Stromal cell of bone marrow (primary cell): Measurements from ENCODE around the gene CEP131.
A peak's percentile ranks its signal among the peaks of the same experiment; 100 is the strongest.

Source experiments
- DNase-seq: peaks from one replicate; pipeline ENCODE4 v3.0.0-alpha.2; 2012; ENCODE audit warnings: low read depth

The CEP131 gene

GRCh38 chr17:81222906-81223761 lies at the start of gene CEP131:
TSS of gene CEP131 (minus strand) at chr17:81222965. CDS start at chr17:81220056, 2,909 bp downstream.
- peak; percentile 96 for DNase-seq

- DNase-seq: no peak
Observed at GRCh38 chr17:81271226-81271625, 48.5 kb upstream of the CEP131 start.

DNA sequence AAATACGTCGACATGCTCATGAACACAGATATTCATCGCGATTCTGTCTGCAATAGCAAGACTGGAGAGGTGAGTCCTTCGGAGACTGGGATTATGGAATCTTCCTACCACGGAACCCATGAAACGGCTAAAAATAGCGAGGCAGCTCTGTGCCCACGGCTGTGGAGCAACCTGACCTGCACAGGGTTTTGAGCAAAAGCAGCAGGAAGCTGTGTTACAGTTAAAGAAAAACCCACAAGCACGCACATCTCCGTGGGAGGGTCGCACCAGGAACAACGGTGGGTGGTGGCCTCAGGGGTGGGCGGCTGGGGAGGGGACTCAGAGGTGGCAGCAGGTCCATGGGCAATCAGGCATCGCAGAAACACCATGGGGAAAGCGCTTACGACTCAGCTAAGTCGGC lies 47.5 kb upstream of the CEP131 start:
- DNase-seq: no peak

DNA sequence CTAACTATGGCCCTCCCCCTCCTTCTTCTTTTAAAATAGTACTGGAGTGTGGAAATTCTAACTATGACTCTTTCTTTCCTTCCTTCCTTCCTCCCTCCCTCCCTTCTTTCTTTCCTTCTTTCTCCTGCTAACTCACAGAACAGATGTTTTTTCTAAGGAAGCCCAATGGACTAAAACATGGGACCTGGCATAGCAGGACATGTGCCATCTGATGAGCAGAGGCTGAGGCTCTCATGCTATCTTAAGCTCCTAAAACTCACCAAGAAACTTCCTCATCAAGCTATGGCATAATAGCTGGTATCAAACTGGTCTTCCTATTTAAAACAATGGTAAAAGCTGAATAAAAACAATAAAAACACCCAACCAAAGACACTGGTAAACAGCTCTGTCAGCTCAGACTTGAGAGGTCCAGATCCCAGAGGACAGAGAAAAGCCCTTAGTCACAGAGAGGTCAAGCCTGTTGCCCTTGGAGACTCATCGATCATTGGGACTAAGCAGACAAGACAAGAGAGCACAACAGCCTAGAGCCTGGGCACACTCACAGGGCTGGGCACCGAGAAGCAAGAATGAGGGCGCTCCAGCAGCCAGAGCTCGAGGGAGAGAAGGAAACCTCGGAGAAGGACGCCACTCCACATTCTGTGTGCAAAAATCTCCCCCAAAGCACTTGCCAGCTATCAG lies 44.8 kb upstream of the CEP131 start:
- no peak for DNase-seq

GRCh38 chr17:81265576-81265975 lies 42.8 kb upstream of the CEP131 start:
- no peak for DNase-seq

GRCh38 chr17:81264640-81265039 lies 41.9 kb upstream of the CEP131 start:
- DNase-seq: no peak

DNA sequence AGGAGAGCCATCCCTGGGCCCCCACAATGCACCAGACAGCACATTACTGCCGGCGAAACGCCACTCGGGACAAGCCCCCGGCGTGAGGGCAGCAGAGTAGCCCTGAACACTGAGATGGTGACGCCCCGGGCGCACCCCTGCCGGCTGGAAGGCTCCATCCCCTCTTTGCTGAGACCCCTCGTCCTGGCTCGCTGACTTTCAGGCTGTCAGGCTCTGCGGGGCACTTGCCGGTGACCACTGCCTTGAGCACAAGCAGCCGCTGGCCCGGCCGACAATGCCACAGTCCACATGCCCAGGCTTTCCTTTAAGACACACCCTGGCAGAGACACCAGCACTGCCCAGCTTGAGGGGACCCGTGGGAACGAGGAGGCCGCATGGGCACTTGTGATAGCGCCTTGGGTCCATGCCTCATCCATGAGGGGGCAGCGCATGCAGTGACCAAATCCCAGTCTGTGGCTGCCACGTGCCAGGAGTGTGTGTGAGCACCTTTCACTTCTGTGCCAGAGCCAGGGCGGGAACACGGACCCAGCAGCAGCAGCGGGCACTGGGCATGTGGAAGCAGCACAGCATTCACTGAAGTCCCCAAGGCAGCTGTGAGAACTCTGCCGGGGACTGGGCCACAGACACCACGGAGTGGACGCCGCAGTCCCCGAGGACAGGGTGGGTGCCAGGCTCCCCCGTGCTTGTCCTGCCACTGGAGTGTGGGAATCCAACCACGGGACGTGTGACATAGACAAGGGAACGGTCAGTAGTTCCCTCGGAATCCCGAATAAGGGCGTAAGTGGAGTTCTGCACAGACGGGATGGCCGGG lies 40.8 kb upstream of the CEP131 start:
- no peak for DNase-seq

- no peak for DNase-seq
Observed at GRCh38 chr17:81261582-81262336, 39.0 kb upstream of the CEP131 start.

- DNase-seq: no peak
Observed at GRCh38 chr17:81261096-81261495, 38.3 kb upstream of the CEP131 start.

GRCh38 chr17:81260641-81261040 lies 37.9 kb upstream of the CEP131 start:
- DNase-seq: no peak

- no peak for DNase-seq
Observed at GRCh38 chr17:81260171-81260570, 37.4 kb upstream of the CEP131 start.

- DNase-seq: no peak
Observed at GRCh38 chr17:81259058-81259605, 36.4 kb upstream of the CEP131 start.

GRCh38 chr17:81258292-81258691 lies 35.5 kb upstream of the CEP131 start:
- DNase-seq: no peak

DNA sequence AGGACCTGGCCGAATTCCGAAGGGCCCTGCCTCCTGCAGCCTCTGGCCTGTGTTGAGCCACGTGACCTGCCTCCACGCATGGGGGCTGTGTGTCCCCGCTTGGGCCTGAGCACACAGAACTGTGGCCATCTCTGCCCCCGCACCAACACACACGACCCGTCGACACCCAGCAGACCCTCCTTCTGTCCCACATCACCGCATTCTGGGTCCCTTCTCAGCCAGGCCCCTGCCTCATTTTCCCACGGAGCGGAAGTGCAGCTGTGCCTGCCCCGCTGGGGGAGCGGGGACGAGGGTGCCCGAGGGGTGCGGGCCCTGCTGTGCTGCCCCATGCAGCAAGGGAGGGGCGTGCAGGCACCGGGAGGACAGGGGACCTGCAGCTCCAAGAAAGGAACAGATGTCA lies 34.8 kb upstream of the CEP131 start:
- no peak for DNase-seq

DNA sequence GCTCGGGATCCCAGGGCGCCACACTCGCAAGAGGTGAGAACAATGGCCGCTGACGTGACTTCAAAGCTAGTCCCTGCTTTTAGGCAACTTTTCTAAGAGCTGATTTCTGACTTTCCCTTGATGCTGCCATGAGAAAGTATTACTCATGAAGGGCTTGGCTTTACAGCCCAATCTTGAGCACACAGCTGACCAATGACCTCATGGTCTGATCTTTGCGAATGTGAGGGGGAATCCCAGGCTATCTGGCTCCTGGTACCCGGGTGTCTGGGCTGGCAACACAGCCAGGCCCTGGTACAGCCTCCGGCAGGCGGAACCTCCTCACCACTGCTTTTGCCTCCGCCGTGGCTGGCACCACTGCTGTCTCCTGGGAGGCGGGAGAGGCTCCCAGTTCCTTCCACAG lies 33.9 kb upstream of the CEP131 start:
- peak; percentile 67 for DNase-seq

GRCh38 chr17:81254955-81255717 lies 32.4 kb upstream of the CEP131 start:
- no peak for DNase-seq

DNA sequence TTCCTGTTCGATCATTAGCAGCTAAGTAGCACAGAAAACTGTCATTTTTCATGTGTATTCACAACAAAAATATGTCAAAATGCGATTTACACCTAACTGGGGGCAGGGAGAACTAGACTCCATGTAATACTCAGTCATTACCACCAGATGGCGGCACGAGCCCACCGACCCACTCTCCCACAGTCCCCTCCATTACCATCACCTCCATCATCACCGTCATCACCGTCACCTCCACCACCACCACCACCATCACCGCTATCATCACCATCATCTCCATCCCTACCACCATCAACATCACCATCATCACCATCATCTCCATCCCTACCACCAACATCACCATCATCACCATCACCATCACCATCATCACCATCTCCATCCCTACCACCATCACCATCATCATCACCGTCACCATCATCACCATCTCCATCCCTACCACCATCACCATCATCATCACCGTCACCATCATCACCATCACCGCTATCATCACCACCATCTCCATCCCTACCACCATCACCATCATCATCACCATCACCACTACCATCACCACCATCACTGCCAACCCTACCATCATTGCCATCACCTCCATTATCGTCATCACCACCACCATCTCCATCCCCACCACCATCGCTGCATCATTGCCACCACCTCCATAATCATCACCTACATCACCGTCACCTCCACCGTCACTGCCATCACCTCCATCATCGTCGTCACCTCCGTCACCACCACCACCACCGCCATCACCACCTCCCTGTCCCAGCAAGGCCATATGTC lies 30.8 kb upstream of the CEP131 start:
- DNase-seq: no peak

GRCh38 chr17:81252987-81253329 lies 30.2 kb upstream of the CEP131 start:
- DNase-seq: no peak

GRCh38 chr17:81252326-81252986 lies 29.7 kb upstream of the CEP131 start:
- DNase-seq: no peak
